ENCODE results near the gene JPT2. TPM values are rescaled to one million over a fixed set of nuclear protein-coding genes. Genes with fewer than 3 reads are reported as not detected.

JPT2 gene
- polyA plus RNA-seq, 2 of the 4 experiments (the other 2 are of a cell fraction), result 97.6 to 139 TPM

GRCh38 chr16:1655909-1656807, 21.9 kb upstream of the JPT2 start:
- ChIA-PET POLR2A (interaction anchor here (0.6 kb wide), 1 partner anchor 49 kb away, joined by 4 read pairs; no protein-coding TSS in a partner anchor), CTCF (interaction anchor here (0.6 to 1.4 kb wide), 2 partner anchors 9 to 50 kb away, joined by 3 to 4 read pairs; partner anchors contain the start of gene MAPK8IP3)
- Histone ChIP-seq H3K9me3 (no peaks in the 10 kb centered on the region), H3K4me2 (no peak overlapping the region), H3K27ac (no peak overlapping the region), H3K4me3 (no peak overlapping the region), H3K4me1 (no peaks in the 10 kb centered on the region)
- WGBS (ENCODE audit: missing lambda C conversion rate), result 99% methylated on average over 35 of the region's 52 CpGs
- TF ChIP-seq JUN (IDR thresholded peaks at IDR 0.05) (no peak), FOXS1 (CRISPR knock-in tag; IDR thresholded peaks at IDR 0.05) (no peak), ZNF302 (CRISPR knock-in tag; IDR thresholded peaks at IDR 0.05) (no peak), CHD2 (IDR thresholded peaks at IDR 0.05; ENCODE audit: low read length, partially characterized antibody) (no peak), ESRRA (IDR thresholded peaks at IDR 0.05; ENCODE audit: borderline replicate concordance, low read length) (no peak), NFE2L2 (conservative IDR thresholded peaks at IDR 0.05; ENCODE audit: low read length) (no peak), RARB (CRISPR knock-in tag; IDR thresholded peaks at IDR 0.05) (no peak), RFX5 (IDR thresholded peaks at IDR 0.05) (no peak), USF2 (IDR thresholded peaks at IDR 0.05) (no peak)
- TF ChIP-seq, protein P1, sequence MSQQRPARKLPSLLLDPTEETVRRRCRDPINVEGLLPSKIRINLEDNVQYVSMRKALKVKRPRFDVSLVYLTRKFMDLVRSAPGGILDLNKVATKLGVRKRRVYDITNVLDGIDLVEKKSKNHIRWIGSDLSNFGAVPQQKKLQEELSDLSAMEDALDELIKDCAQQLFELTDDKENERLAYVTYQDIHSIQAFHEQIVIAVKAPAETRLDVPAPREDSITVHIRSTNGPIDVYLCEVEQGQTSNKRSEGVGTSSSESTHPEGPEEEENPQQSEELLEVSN (IDR thresholded peaks at IDR 0.05; ENCODE audit: borderline replicate concordance, low read depth), result no peak
- ATAC-seq, result no peak
- DNase-seq (ENCODE audit: low read depth in 1 of 2, low spot score in 1 of 2), result no peak
- no peak for FAIRE-seq

- Histone ChIP-seq H3K9me3 (no peaks in the 10 kb centered on the region), H3K4me2 (no peak overlapping the region), H3K4me1 (no peaks in the 10 kb centered on the region), H3K27ac (no peak overlapping the region), H3K4me3 (no peak overlapping the region)
- POLR2A ChIA-PET, result interaction anchor here (0.5 kb wide), 1 partner anchor 140 kb away, joined by 3 read pairs; no protein-coding TSS in a partner anchor
- ATAC-seq (no peak), FAIRE-seq (no peak), DNase-seq (ENCODE audit: low read depth in 1 of 2, low spot score in 1 of 2) (no peak)
- WGBS (ENCODE audit: missing lambda C conversion rate), result 93% methylated on average over 16 of the region's 24 CpGs
- TF ChIP-seq ELK1 (IDR thresholded peaks at IDR 0.05; ENCODE audit: low read depth, low read length), result no peak
- CTCF ChIA-PET, result interaction anchor here (1.0 to 1.4 kb wide), 3 partner anchors 9 to 49 kb away, joined by 3 to 4 read pairs (median 4); partner anchors contain the start of gene MAPK8IP3
Measured at GRCh38 chr16:1656808-1657617, 21.1 kb upstream of the JPT2 start.

- no peak for DNase-seq (ENCODE audit: low read depth in 1 of 2, low spot score in 1 of 2)
- ChIA-PET CTCF (interaction anchor here (1.0 to 1.3 kb wide), 2 partner anchors 8 to 23 kb away, joined by 3 to 4 read pairs; no protein-coding TSS in a partner anchor), POLR2A (interaction anchor here (0.5 kb wide), 1 partner anchor 141 kb away, joined by 3 read pairs; no protein-coding TSS in a partner anchor)
- Histone ChIP-seq H3K4me2 (no peak overlapping the region), H3K4me3 (no peak overlapping the region), H3K4me1 (no peaks in the 10 kb centered on the region), H3K9me3 (no peaks in the 10 kb centered on the region), H3K27ac (no peak overlapping the region)
- ATAC-seq, result no peak
- WGBS (ENCODE audit: missing lambda C conversion rate), result 95% methylated on average over 13 of the region's 13 CpGs
- FAIRE-seq, result no peak
- TF ChIP-seq FOSB (CRISPR knock-in tag; IDR thresholded peaks at IDR 0.05), result no peak
- TF ChIP-seq EHMT2 (IDR thresholded peaks at IDR 0.05; ENCODE audit: low read depth), result no peak
- no peak for TF ChIP-seq HEYL (CRISPR knock-in tag; IDR thresholded peaks at IDR 0.05)
- no peak for TF ChIP-seq BHLHE40 (IDR thresholded peaks at IDR 0.05; ENCODE audit: low read depth, low read length)
- no peak for TF ChIP-seq MAFK (IDR thresholded peaks at IDR 0.05; ENCODE audit: partially characterized antibody)
- TF ChIP-seq ESRRA (IDR thresholded peaks at IDR 0.05; ENCODE audit: borderline replicate concordance, low read length), result no peak
- TF ChIP-seq, protein P2, sequence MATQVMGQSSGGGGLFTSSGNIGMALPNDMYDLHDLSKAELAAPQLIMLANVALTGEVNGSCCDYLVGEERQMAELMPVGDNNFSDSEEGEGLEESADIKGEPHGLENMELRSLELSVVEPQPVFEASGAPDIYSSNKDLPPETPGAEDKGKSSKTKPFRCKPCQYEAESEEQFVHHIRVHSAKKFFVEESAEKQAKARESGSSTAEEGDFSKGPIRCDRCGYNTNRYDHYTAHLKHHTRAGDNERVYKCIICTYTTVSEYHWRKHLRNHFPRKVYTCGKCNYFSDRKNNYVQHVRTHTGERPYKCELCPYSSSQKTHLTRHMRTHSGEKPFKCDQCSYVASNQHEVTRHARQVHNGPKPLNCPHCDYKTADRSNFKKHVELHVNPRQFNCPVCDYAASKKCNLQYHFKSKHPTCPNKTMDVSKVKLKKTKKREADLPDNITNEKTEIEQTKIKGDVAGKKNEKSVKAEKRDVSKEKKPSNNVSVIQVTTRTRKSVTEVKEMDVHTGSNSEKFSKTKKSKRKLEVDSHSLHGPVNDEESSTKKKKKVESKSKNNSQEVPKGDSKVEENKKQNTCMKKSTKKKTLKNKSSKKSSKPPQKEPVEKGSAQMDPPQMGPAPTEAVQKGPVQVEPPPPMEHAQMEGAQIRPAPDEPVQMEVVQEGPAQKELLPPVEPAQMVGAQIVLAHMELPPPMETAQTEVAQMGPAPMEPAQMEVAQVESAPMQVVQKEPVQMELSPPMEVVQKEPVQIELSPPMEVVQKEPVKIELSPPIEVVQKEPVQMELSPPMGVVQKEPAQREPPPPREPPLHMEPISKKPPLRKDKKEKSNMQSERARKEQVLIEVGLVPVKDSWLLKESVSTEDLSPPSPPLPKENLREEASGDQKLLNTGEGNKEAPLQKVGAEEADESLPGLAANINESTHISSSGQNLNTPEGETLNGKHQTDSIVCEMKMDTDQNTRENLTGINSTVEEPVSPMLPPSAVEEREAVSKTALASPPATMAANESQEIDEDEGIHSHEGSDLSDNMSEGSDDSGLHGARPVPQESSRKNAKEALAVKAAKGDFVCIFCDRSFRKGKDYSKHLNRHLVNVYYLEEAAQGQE (IDR thresholded peaks at IDR 0.05), result no peak
- TF ChIP-seq, protein P3, sequence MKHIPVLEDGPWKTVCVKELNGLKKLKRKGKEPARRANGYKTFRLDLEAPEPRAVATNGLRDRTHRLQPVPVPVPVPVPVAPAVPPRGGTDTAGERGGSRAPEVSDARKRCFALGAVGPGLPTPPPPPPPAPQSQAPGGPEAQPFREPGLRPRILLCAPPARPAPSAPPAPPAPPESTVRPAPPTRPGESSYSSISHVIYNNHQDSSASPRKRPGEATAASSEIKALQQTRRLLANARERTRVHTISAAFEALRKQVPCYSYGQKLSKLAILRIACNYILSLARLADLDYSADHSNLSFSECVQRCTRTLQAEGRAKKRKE (CRISPR knock-in tag; IDR thresholded peaks at IDR 0.05; ENCODE audit: low read depth), result no peak
- TF ChIP-seq BCL3 (IDR thresholded peaks at IDR 0.05), result no peak
- TF ChIP-seq PHF8 (IDR thresholded peaks at IDR 0.05; ENCODE audit: borderline replicate concordance, low read depth), result no peak
- TF ChIP-seq JUN (IDR thresholded peaks at IDR 0.05), result no peak
- TF ChIP-seq HOXB5 (CRISPR knock-in tag; IDR thresholded peaks at IDR 0.05), result no peak
Measured at GRCh38 chr16:1657841-1658240, 20.2 kb upstream of the JPT2 start.
